GM18508 (cell line): ENCODE data around the gene NDUFA6.
"Not testable (repeated sequence)": the region's sequence is repeated elsewhere in the genome, so short reads cannot be mapped to it uniquely, and the experiment has no call there.

ENCODE experiments used
- ATAC-seq: cut with Tn5 transposase; IDR thresholded peaks from one replicate; pipeline ENCODE4 v1.9.1; 2021; ENCODE audit warnings: moderate number of reproducible peaks; ENCODE audit not compliant: insufficient read depth, unreplicated experiment

The NDUFA6 gene

GRCh38 chr22:42115420-42115830, 24.9 kb upstream of the NDUFA6 start:
- ATAC-seq = not testable (repeated sequence)

GRCh38 chr22:42114721-42115120, 24.1 kb upstream of the NDUFA6 start:
- no peak for ATAC-seq

DNA sequence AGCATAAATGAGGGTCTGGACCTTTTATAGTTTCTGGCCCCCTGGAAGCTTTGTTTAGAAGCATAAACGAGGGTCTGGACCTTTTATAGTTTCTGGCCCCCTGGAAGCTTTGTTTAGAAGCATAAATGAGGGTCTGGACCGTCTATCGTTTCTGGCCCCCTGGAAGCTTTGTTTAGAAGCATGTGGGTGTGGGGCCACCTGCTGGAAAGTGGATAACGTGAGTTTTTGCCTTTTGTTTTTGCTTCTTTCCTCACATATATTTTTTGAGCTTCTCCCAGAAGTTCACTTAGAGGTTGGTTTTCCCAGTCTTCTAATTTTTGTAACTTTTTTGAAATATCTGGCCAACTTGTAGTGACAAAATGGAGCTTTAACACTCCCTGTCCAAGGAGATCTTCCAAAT, 22.2 kb upstream of the NDUFA6 start:
- not testable (repeated sequence) for ATAC-seq

- no peak for ATAC-seq
These were observed 21.2 kb upstream of the NDUFA6 start for GRCh38 chr22:42111798-42112197.

- ATAC-seq = no peak
These were observed 18.3 kb upstream of the NDUFA6 start for GRCh38 chr22:42108848-42109247.

DNA sequence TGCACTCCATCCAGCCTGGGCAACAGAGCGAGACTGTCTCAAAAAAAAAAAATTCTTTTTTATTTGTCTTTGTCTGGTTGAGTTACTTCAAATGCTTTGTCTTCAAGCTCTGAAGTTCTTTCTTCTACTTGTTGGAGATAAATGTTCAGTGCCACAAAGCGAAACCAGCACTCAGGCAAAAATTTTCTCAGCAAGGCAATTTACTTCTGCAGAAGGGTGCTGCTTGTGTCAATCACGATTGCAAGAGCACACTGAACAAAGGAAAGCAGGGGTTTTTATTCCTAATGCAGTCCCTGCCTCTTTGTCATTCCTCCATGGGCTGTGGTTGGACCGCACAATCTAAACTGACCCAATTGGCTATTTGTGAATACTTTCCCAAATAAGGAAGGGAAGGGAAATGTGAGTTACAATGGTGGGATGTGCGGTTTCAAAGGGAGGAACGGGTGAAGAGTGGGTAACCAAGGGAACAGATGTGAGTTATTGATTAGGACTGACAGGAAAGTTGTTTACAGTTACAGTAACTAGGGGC, 13.8 kb upstream of the NDUFA6 start:
- ATAC-seq = not testable (repeated sequence)

DNA sequence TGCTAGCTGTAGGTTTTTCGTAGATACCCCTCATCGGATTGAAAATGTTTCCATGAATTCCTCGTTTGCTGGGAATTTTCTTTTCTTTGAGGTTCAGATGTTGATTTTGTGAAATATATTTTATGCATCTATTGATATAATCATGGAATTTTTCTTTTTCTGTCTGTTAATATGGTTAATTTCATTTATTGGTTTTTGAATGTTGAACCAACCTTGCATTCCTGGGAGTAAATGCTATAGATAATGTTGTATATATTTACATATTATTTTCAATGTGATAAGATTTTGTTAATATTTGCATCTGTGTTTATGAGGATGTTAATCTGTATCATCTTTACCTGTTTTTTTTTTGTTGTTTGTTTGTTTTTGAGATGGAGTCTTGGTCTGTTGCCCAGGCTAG, 10.6 kb upstream of the NDUFA6 start:
- ATAC-seq = no peak

GRCh38 chr22:42091455-42091782, 847 bp upstream of the NDUFA6 start:
- ATAC-seq = no peak

GRCh38 chr22:42086051-42086450, 4.5 kb downstream of the NDUFA6 start:
- no peak for ATAC-seq

DNA sequence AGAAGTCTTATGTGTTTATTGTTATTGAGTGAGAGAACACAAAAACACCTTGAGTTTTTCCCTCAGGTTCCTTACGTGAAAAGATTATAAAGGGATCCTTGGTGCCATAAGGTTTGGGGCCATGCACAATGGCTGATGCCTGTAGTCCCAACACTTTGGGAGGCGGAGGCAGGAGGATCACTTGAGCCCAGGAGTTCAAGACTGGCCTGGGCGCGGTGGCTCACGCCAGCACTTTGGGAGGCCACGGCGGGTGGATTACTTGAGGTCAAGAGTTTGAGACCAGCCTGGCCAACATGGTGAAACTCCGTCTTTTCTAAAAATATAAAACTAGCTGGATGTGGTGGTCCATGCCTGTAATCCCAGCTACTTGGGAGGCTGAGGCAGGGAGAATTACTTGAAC, 5.7 kb downstream of the NDUFA6 start:
- no peak for ATAC-seq

- ATAC-seq = no peak
These were observed 7.5 kb downstream of the NDUFA6 start for GRCh38 chr22:42083119-42083518.

- no peak for ATAC-seq
These were observed 10.3 kb downstream of the NDUFA6 start for GRCh38 chr22:42080287-42080686.

DNA sequence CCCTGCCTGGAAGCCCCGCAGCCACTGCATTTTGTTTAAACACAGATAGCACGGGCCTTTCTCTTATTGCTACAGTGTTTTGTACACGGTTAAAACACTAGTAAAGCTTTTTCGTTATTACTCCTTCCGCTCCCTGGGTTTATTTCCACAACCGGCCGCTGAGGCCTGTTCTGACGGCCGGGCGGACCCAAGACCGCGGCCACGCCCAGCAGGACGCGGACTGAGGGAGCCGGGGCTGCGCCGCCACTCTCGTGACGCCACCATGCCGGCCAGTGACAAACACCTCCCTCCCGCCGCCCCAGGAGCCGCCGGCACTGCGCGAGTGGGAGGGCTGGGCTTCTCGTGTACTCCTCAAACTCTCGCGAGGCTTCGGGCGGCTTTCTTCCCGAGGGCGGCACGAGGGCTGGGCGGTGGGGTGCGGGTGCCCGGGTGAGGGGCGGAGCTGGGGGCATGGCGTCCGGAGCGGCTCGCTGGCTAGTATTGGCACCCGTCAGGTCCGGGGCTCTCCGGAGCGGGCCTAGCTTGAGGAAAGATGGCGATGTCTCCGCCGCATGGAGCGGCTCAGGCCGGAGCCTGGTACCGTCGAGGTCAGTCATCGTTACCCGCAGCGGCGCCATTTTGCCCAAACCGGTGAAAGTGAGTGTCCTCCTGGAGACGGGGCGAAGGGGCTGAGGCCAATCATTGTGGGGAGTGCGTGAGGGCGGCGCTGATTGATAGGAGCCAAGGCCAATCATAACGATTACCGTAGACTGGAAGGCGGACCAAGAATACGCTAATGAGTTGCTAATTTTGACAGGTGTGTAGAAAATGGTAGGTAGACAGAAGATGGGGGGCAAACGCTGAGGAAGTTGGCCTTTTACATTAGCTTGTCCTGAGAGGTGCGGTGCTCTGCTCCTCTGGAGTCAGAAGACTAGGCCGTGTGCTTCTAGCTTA, 11.0 kb downstream of the NDUFA6 start, which contains the start of gene SMDT1:
TSS of gene SMDT1 (plus strand) at position 382 of the 933 bp plus-strand sequence. CDS start at position 451, 69 bp downstream.
- ATAC-seq = peak; percentile 60

GRCh38 chr22:42078469-42079318, 11.9 kb downstream of the NDUFA6 start:
- no peak for ATAC-seq

GRCh38 chr22:42077486-42078125, 13.0 kb downstream of the NDUFA6 start:
- no peak for ATAC-seq

DNA sequence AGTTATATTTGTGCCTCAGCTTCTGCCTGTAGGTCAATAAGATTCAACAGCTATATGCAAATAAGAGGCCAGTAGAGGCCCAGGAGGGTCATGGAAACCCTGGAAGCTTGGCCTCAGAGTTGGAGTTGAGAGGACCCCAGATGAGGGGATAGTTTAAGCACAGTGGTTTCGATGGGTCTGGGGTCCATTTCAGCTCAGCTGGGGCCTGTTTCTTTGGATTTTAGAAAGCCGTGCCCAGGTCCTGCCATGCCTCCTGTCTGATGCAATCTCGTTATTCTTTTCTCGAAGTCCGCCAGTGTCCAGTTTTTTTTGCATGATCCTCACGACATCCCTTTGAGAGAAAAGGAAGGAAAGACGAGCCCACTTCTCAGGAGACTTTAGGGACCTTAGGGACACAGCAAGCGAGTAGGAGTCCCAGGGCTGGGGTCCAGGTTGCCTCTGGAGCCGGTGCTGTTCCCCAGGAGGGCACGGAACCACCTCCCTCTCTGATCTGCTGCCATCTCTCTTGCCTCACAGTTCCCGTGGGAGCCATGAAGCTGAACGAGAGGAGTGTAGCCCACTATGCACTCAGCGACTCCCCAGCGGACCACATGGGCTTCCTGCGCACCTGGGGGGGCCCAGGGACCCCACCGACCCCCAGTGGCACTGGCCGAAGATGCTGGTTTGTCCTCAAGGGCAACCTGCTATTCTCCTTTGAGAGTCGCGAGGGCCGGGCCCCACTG, 13.6 kb downstream of the NDUFA6 start:
- no peak for ATAC-seq

GRCh38 chr22:42074846-42075676, 15.5 kb downstream of the NDUFA6 start:
- no peak for ATAC-seq

DNA sequence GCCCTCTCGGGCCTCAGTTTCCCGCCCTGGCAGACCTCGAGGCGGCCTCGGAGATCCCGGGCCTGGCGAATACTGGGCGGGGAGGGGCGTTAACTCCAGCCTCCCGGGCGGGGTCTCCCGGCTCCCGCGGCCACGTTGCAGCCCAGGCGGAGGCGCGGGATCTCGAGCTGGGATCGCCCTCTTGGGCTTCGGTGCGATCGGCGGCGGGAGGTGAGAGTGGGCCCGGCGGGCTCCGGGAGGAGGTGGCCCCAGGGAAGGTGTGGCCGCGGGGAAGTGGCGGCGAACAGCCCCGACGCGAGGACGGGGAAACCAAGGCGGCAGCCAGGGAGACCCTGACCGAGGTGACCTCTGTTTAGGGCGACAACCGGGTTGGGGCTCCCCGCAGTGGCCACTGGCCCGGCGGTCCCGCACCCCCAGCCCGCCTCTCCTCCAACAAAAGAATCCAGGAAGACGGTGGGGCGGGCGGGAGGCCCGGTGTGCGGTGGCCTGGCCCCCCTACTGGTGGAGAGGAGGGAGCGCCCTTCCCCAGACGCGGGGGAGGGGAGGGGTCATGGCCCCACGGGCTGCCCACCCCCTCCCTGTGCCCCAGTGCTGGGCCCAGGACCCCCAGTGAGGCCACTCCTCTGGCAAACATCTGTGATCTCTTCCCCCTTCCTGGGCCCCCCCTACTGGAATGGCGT, 16.3 kb downstream of the NDUFA6 start, which contains the start of gene PHETA2:
TSS of gene PHETA2 (plus strand) at position 117 of the 680 bp plus-strand sequence. CDS start 3,046 bp downstream, outside the sequence.
- no peak for ATAC-seq
